ENCODE data around the gene SLC37A1. TPM values are rescaled to one million over a fixed set of nuclear protein-coding genes. Genes with fewer than 3 reads are reported as not detected.

Gene SLC37A1
- polyA plus RNA-seq, 1 experiment, result 0.88 TPM

GRCh38 chr21:42537106-42537742 lies 23.6 kb downstream of the SLC37A1 start:
- POLR2A ChIA-PET, result no interaction called here
- no peaks in the 10 kb centered on the region for H3K36me3 ChIP-seq (ENCODE audit: control insufficient read depth, insufficient read depth, low read length)
- DNase-seq (ENCODE audit: low read depth), result no peak
- H3K27me3 ChIP-seq (ENCODE audit: control insufficient read depth, insufficient read depth, low read length), result no peaks in the 10 kb centered on the region
- H3K4me3 ChIP-seq (ENCODE audit: low read depth, low read length), result no peak overlapping the region
- peak; percentile 13; the same call in 1 of the 2 replicates for TF ChIP-seq CTCF (IDR thresholded peaks at IDR 0.05; ENCODE audit: insufficient read depth, low read depth, low read length)
- CTCF ChIA-PET, result interaction anchor here (1.2 kb wide), 1 partner anchor 10 kb away, joined by 3 read pairs; no protein-coding TSS in a partner anchor

- no peaks in the 10 kb centered on the region for H3K27me3 ChIP-seq (ENCODE audit: control insufficient read depth, insufficient read depth, low read length)
- H3K4me3 ChIP-seq (ENCODE audit: low read depth, low read length), result no peak overlapping the region
- TF ChIP-seq CTCF (IDR thresholded peaks at IDR 0.05; ENCODE audit: insufficient read depth, low read depth, low read length), result no peak
- no peaks in the 10 kb centered on the region for H3K36me3 ChIP-seq (ENCODE audit: control insufficient read depth, insufficient read depth, low read length)
- POLR2A ChIA-PET, result no interaction called here
- no peak for DNase-seq (ENCODE audit: low read depth)
- CTCF ChIA-PET, result interaction anchor here (2.0 kb wide), 1 partner anchor 12 kb away, joined by 4 read pairs; no protein-coding TSS in a partner anchor
Observed at GRCh38 chr21:42538479-42539275, 25.0 kb downstream of the SLC37A1 start.

GRCh38 chr21:42539342-42539741 lies 25.7 kb downstream of the SLC37A1 start:
- no peak overlapping the region for H3K4me3 ChIP-seq (ENCODE audit: low read depth, low read length)
- DNase-seq (ENCODE audit: low read depth), result no peak
- POLR2A ChIA-PET, result no interaction called here
- no peaks in the 10 kb centered on the region for H3K27me3 ChIP-seq (ENCODE audit: control insufficient read depth, insufficient read depth, low read length)
- H3K36me3 ChIP-seq (ENCODE audit: control insufficient read depth, insufficient read depth, low read length), result no peaks in the 10 kb centered on the region
- CTCF ChIA-PET, result interaction anchor here (2.0 kb wide), 1 partner anchor 13 kb away, joined by 4 read pairs; no protein-coding TSS in a partner anchor
- TF ChIP-seq CTCF (IDR thresholded peaks at IDR 0.05; ENCODE audit: insufficient read depth, low read depth, low read length), result no peak

- TF ChIP-seq CTCF (IDR thresholded peaks at IDR 0.05; ENCODE audit: insufficient read depth, low read depth, low read length), result peak; percentile 12; the same call in 1 of the 2 replicates
- DNase-seq (ENCODE audit: low read depth), result no peak
- H3K36me3 ChIP-seq (ENCODE audit: control insufficient read depth, insufficient read depth, low read length), result no peaks in the 10 kb centered on the region
- no peak overlapping the region for H3K4me3 ChIP-seq (ENCODE audit: low read depth, low read length)
- POLR2A ChIA-PET, result no interaction called here
- CTCF ChIA-PET, result interaction anchor here (0.6 to 2.0 kb wide), 2 partner anchors 13 to 211 kb away, joined by 3 to 4 read pairs; no protein-coding TSS in a partner anchor
- H3K27me3 ChIP-seq (ENCODE audit: control insufficient read depth, insufficient read depth, low read length), result no peaks in the 10 kb centered on the region
Observed at GRCh38 chr21:42539931-42540343, 26.3 kb downstream of the SLC37A1 start.

GRCh38 chr21:42540396-42540795 lies 26.7 kb downstream of the SLC37A1 start:
- no peaks in the 10 kb centered on the region for H3K27me3 ChIP-seq (ENCODE audit: control insufficient read depth, insufficient read depth, low read length)
- no peak for TF ChIP-seq CTCF (IDR thresholded peaks at IDR 0.05; ENCODE audit: insufficient read depth, low read depth, low read length)
- CTCF ChIA-PET, result interaction anchor here (0.6 to 2.0 kb wide), 2 partner anchors 14 to 211 kb away, joined by 3 to 4 read pairs; no protein-coding TSS in a partner anchor

More at GRCh38 chr21:42540396-42540795, 26.7 kb downstream of the SLC37A1 start:
- POLR2A ChIA-PET, result no interaction called here
- H3K36me3 ChIP-seq (ENCODE audit: control insufficient read depth, insufficient read depth, low read length), result no peaks in the 10 kb centered on the region
- no peak overlapping the region for H3K4me3 ChIP-seq (ENCODE audit: low read depth, low read length)
- DNase-seq (ENCODE audit: low read depth), result no peak

All from BJ (cell line).